T-cell (primary cell): ENCODE results near the gene SPDYE3. TPM values are rescaled to one million over a fixed set of nuclear protein-coding genes. Genes with fewer than 3 reads are reported as not detected.
A peak's percentile ranks its signal among the peaks of the same experiment; 100 is the strongest.
"Not testable (repeated sequence)": the region's sequence is repeated elsewhere in the genome, so short reads cannot be mapped to it uniquely, and the experiment has no call there.

Experiments
- ATAC-seq, 4 experiments: fragments of 200-7000 bp in 3 of 4; fragments of 150-1000 bp in 1 of 4; cut with Tn5 transposase; replicated peaks in 1 of 4; 1 replicate in 3 of 4; 2 replicates in 1 of 4; pipeline ENCODE4 v1.10.0; 2021; ENCODE audit warnings: moderate library complexity in 3 of 4, mild to moderate bottlenecking in 2 of 4, moderate number of reproducible peaks in 1 of 4
- CTCF ChIA-PET, 2 donors: fragments of 300-600 bp; sonication (Branson Sonifier 250); formaldehyde crosslinking; loops; one replicate each; lab custom pipeline; 2022; ENCODE audit warnings: antibody characterized with exemption in 2 of 2; lab: Charles Lee
- POLR2A ChIA-PET, 2 donors: fragments of 300-600 bp; sonication (Branson Sonifier 250); formaldehyde crosslinking; loops; one replicate each; lab custom pipeline; 2022; ENCODE audit warnings: antibody characterized with exemption in 2 of 2; lab: Charles Lee
- DNase-seq, 35 experiments: peaks; one replicate each; pipeline versions ENCODE4 v3.0.0 to v3.0.0-alpha.2; 2013 to 2023
- H3K27ac ChIP-seq: one replicate; pipeline ENCODE4 v1.5.1; 2013; ENCODE audit warnings: low read length
- H3K27me3 ChIP-seq, 2 experiments: replicated peaks in 1 of 2; 1 replicate in 1 of 2; 2 replicates in 1 of 2; pipeline versions ENCODE4 v1.6.1 to v1.7.0; 2013; ENCODE audit warnings: low read length in 1 of 2, mixed read lengths in 1 of 2; ENCODE audit not compliant: control insufficient read depth in 2 of 2, insufficient read depth in 2 of 2; ENCODE audit errors: extremely low read depth in 1 of 2
- H3K36me3 ChIP-seq, 2 donors: 1 replicate in 1 of 2; 2 replicates in 1 of 2; pipeline versions ENCODE4 v1.6.1 to v1.7.0; 2013; ENCODE audit warnings: low read length in 1 of 2; ENCODE audit not compliant: control insufficient read depth in 2 of 2, insufficient read depth in 1 of 2; ENCODE audit errors: extremely low read depth in 1 of 2
- H3K4me1 ChIP-seq, 2 experiments: 1 replicate in 1 of 2; 2 replicates in 1 of 2; pipeline versions ENCODE4 v1.6.1 to v1.7.0; 2013; ENCODE audit warnings: low read length in 2 of 2, mixed read lengths in 1 of 2; ENCODE audit not compliant: insufficient read depth in 2 of 2, control insufficient read depth in 1 of 2; ENCODE audit errors: extremely low read depth in 1 of 2
- H3K4me3 ChIP-seq, 2 donors: 1 replicate in 1 of 2; 2 replicates in 1 of 2; pipeline versions ENCODE4 v1.5.1 to v1.7.0; 2013; ENCODE audit warnings: mild to moderate bottlenecking in 2 of 2, low read length in 1 of 2, moderate library complexity in 1 of 2; ENCODE audit not compliant: control insufficient read depth in 1 of 2; ENCODE audit errors: extremely low read depth in 1 of 2
- H3K9me3 ChIP-seq: 2 replicates; pipeline ENCODE4 v1.7.0; 2013
- H3K27ac Mint-ChIP-seq, 2 donors: one replicate each; pipeline ENCODE4 v1.8.0; 2020 to 2021; ENCODE audit warnings: mild to moderate bottlenecking in 2 of 2, mixed read lengths in 2 of 2
- H3K27me3 Mint-ChIP-seq, 2 donors: one replicate each; pipeline ENCODE4 v1.8.0; 2021 to 2022; ENCODE audit warnings: mixed read lengths in 2 of 2
- H3K36me3 Mint-ChIP-seq: one replicate; pipeline ENCODE4 v1.8.0; 2021; ENCODE audit warnings: mixed read lengths
- H3K4me1 Mint-ChIP-seq, 3 donors: one replicate each; pipeline ENCODE4 v1.8.0; 2020 to 2022; ENCODE audit warnings: mixed read lengths in 3 of 3, mild to moderate bottlenecking in 1 of 3
- H3K4me3 Mint-ChIP-seq, 3 donors: one replicate each; pipeline ENCODE4 v1.8.0; 2020 to 2022; ENCODE audit warnings: mild to moderate bottlenecking in 3 of 3, mixed read lengths in 3 of 3, moderate library complexity in 3 of 3
- H3K9me3 Mint-ChIP-seq, 3 donors: one replicate each; pipeline ENCODE4 v1.8.0; 2020 to 2022; ENCODE audit warnings: mixed read lengths in 3 of 3
- WGBS: methylation state at CpG from one replicate; pipeline ENCODE4 v1.1.5; 2013; ENCODE audit warnings: missing lambda C conversion rate; ENCODE audit not compliant: insufficient coverage; 5-methylcytosine and 5-hydroxymethylcytosine counted together
- total RNA-seq, 35 experiments: library from RNA in 6 of 35; stranded (reverse) in 6 of 35; fragments of 120-200 nt in 1 of 35; gene quantifications; one replicate each; pipeline versions ENCODE4 v1.2.1 to v1.2.4 and lab custom pipeline; 2013 to 2026

The SPDYE3 gene
- total RNA-seq, 5 donors from 2014 or later (not counting 1 experiment from before 2014, with no cell fraction given) = not detected

DNA sequence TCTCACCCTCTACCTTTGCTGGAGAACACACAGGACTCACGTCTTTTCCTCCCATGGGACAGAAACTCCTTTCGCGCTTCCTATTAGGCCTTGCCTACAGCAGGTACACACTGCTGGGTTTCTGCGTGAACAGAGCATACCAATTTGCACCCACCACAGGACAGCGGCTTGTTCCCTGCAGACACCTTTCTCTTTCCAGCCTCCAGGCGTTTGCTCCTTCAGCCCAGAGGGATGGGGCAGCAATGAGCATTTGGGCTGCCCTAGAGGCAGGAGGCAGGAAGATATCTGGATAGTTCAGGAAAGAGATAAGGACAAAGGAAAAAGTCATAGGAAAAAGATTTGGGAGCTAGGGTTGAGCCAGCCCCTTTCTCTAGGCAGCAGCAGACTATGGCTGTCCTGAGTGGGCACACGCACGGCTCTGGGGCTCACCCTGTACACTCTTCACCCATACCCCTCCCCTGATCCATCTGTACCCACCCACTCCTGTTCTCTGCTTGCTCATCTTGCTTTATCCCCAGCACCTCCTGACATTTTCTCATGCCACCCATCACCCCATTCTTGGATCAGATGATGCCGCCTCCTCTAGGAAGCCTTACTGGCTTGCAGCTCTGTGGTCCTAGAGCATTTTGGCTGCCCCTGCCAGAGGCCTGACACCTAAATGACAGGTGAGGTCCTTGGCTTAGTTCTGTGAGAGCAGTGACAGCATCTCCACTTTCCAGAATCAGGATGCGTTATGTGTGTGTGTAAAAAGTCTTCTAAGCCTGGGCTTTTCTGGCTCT lies 40.7 kb upstream of the SPDYE3 start:
- POLR2A ChIA-PET = no interaction called here
- CTCF ChIA-PET = interaction anchor here in 1 of 2 donors (0.6 kb wide), 1 partner anchor 26 kb away, joined by 3 read pairs; no protein-coding TSS in a partner anchor
- H3K27me3 Mint-ChIP-seq = no peaks in the 10 kb centered on the region

DNA sequence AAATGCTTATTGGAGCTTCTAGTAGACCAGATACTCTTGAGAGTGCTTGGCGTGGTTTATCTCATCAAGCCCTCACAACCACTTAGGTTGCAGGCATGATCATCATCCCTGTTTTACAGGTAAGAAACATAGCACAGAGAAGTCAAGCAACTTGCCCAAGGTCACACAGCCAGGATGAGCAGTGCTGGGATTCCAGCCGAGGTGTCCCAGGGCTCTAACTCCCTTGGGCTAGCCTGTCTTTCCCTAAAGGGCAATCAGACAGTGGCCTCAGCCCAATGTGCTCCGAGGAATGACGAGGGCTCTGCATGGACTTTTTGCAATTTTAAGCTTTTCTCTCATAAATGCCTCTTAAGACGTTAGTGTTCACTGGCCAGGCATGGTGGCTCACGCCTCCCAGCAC lies 39.9 kb upstream of the SPDYE3 start:
- no peaks in the 10 kb centered on the region for H3K9me3 ChIP-seq
- ChIA-PET CTCF (interaction anchor here in 1 of 2 donors (0.6 kb wide), 2 partner anchors 25 to 76 kb away, joined by 3 to 4 read pairs; no protein-coding TSS in a partner anchor), POLR2A (interaction anchor here (0.5 to 0.6 kb wide), 2 partner anchors 94 to 1206 kb away, joined by 3 read pairs; no protein-coding TSS in a partner anchor)
- DNase-seq (no peak), ATAC-seq (no peak)
- peaks cover 3% of the 10 kb centered on the region for H3K36me3 Mint-ChIP-seq
- H3K4me3 Mint-ChIP-seq = no peak overlapping the region
- H3K27me3 ChIP-seq = no peaks in the 10 kb centered on the region
- no peak overlapping the region for H3K4me3 ChIP-seq
- H3K4me1 ChIP-seq = peaks cover 0 to 14% of the 10 kb centered on the region in 2 experiments
- no peaks in the 10 kb centered on the region for H3K9me3 Mint-ChIP-seq
- H3K27me3 Mint-ChIP-seq = no peaks in the 10 kb centered on the region
- H3K4me1 Mint-ChIP-seq = peaks cover 12 to 15% (median 14%) of the 10 kb centered on the region in 3 donors
- no peak overlapping the region for H3K27ac Mint-ChIP-seq
- H3K36me3 ChIP-seq = no peaks in the 10 kb centered on the region
- no peak overlapping the region for H3K27ac ChIP-seq
- 92% methylated on average over 6 of the region's 6 CpGs for WGBS

More for the DNA sequence above, 40.7 kb upstream of the SPDYE3 start:
- no peak for DNase-seq
- ATAC-seq = no peak
- H3K36me3 ChIP-seq = no peaks in the 10 kb centered on the region
- H3K4me1 ChIP-seq = peaks cover 0 to 9% of the 10 kb centered on the region in 2 experiments
- no peaks in the 10 kb centered on the region for H3K9me3 Mint-ChIP-seq
- no peak overlapping the region for H3K27ac ChIP-seq
- WGBS = 90% methylated on average over 7 of the region's 10 CpGs
- no peak overlapping the region for H3K4me3 ChIP-seq
- no peaks in the 10 kb centered on the region for H3K9me3 ChIP-seq
- H3K4me3 Mint-ChIP-seq = no peak overlapping the region
- no peaks in the 10 kb centered on the region for H3K27me3 ChIP-seq
- H3K27ac Mint-ChIP-seq = no peak overlapping the region
- H3K36me3 Mint-ChIP-seq = peaks cover 3% of the 10 kb centered on the region
- peaks cover 12 to 13% (median 12%) of the 10 kb centered on the region in 3 donors for H3K4me1 Mint-ChIP-seq

DNA sequence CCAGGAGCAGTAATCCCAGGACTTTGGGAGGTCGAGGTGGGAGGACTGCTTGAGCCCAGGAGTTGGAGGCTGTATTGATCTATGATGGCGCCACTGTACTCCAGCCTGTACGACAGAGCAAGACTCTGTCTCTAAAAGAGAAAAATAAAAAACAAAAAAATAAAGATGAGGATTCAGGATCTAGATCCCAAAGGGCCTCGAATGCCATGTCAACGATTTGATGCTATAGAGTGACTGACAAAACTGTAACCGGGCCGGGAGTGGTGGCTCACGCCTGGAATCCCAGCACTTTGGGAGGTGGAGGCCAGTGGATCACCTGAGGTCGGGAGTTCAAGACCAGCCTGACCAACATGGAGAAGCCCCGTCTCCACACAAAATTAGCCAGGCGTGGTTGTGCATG lies 38.6 kb upstream of the SPDYE3 start:
- POLR2A ChIA-PET = interaction anchor here in 1 of 2 donors (0.6 kb wide), 2 partner anchors 210 to 350 kb away, joined by 3 to 4 read pairs; no protein-coding TSS in a partner anchor
- H3K36me3 ChIP-seq, H3K36me3 Mint-ChIP-seq, H3K9me3 Mint-ChIP-seq, H3K9me3 ChIP-seq, H3K27me3 Mint-ChIP-seq, ATAC-seq, H3K27me3 ChIP-seq, DNase-seq, CTCF ChIA-PET, H3K4me3 ChIP-seq, H3K27ac Mint-ChIP-seq, H3K27ac ChIP-seq: not testable (repeated sequence)
- peaks cover 12 to 15% (median 14%) of the 10 kb centered on the region in 3 donors for H3K4me1 Mint-ChIP-seq
- peak overlapping the region in 2 of 3 donors; percentile 13 to 77 for H3K4me3 Mint-ChIP-seq
- H3K4me1 ChIP-seq = peaks cover 0 to 15% of the 10 kb centered on the region in 2 experiments
- WGBS = 100% methylated on average over 6 of the region's 11 CpGs

DNA sequence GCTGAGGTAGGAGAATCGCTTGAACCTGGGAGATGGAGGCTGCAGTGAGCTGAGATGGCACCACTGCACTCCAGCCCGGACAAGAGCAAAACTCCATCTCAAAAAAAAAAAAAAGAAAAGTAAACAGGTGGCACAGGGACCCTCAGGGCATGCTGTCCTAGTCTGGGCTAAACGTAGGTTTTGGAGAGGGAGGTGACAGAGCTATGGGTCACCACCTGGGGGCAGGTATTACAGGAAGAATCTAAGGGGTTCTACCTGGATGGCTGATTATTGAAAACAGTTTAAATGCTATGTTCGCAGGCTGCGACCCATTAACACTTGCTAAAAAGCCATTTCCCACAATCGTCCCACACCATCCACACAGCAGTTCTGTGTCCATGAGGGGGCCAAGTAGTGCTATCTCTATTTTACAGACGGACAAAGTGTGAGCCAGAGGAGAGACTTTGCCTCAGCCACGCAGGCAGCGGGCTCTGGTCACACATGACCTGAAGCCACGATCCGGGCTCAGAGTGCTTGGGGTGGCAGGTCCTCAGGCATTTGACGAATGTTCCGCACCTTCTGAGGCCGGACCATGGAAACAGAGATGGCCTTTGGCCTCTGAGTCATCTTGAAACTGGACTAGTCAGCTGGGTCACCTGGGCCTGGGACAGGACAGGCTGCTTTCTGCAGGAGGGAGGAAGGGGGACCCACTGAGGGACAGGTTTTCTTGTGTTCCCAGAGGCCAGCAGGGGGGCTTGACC lies 38.0 kb upstream of the SPDYE3 start:
- Mint-ChIP-seq H3K4me3 (peak overlapping the region in 2 of 3 donors; percentile 17 to 77), H3K4me1 (peaks cover 12 to 15% (median 14%) of the 10 kb centered on the region in 3 donors)
- H3K27ac Mint-ChIP-seq, H3K27me3 ChIP-seq, CTCF ChIA-PET, H3K4me3 ChIP-seq, H3K9me3 Mint-ChIP-seq, ATAC-seq, H3K9me3 ChIP-seq, H3K36me3 ChIP-seq, H3K27me3 Mint-ChIP-seq, H3K27ac ChIP-seq, H3K36me3 Mint-ChIP-seq, DNase-seq: not testable (repeated sequence)
- POLR2A ChIA-PET = interaction anchor here in 1 of 2 donors (0.6 kb wide), 1 partner anchor 211 kb away, joined by 4 read pairs; no protein-coding TSS in a partner anchor
- peaks cover 0 to 15% of the 10 kb centered on the region in 2 experiments for H3K4me1 ChIP-seq
- WGBS = 95% methylated on average over 7 of the region's 14 CpGs

DNA sequence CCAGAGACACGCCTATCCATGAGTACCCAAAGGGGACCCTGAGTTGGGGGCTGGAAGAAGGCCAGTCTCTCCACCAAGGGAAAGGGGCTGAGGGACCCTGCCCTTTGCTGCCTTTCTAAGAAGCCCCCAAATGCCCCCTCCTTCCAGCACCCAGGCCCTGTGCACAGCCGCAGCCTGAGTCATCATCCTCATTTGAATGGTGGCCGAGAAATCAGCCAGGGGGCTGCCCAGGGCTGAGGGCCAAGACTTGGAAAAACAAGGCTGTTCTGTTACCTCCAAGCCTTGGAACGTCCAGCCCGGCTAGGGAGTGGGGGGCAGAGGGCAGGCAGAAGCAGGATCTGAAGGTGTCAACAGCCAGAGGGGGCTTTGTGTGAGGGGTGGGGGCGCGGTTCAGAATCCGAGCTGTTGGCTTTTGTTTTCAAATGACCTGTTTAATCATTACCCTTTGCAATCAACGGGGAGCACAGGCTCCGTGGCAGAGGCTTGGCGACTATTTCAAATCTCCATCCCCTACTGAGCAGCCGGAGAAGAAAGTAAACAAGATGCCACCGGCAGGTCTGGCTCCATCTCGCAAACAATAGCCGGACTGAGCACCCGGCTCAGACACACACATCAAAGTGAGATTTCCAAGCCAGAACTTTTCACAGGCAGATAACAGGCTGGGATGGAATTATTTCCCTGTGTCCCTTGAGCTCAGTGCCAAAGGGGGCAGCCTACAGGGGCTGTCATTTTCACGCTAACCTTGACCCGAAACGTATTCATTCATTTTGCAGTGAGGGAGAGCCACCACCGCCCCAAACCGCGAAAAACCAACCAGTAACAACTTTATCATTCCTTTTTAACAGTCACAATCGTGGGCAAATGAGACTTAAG lies 37.2 kb upstream of the SPDYE3 start:
- H3K4me3 Mint-ChIP-seq = peak overlapping the region; percentile 76 to 84 (median 77)
- DNase-seq, H3K9me3 ChIP-seq, H3K4me3 ChIP-seq, H3K27ac ChIP-seq, CTCF ChIA-PET, H3K9me3 Mint-ChIP-seq, H3K36me3 ChIP-seq, H3K27me3 Mint-ChIP-seq, POLR2A ChIA-PET, ATAC-seq, H3K36me3 Mint-ChIP-seq, H3K27me3 ChIP-seq: not testable (repeated sequence)
- H3K4me1 Mint-ChIP-seq = peaks cover 16 to 18% (median 18%) of the 10 kb centered on the region in 3 donors
- H3K4me1 ChIP-seq = peaks cover 0 to 15% of the 10 kb centered on the region in 2 experiments
- peak overlapping the region; percentile 75 to 76 for H3K27ac Mint-ChIP-seq
- 77% methylated on average over 7 of the region's 23 CpGs for WGBS
